Hepatocyte (in vitro differentiated cells): Measurements from ENCODE around the gene RAP1GAP.
A peak's percentile ranks its signal among the peaks of the same experiment; 100 is the strongest.

Experiments used
- EZH2 ChIP-seq: fragments of 200-600 bp; sonication (generic); IDR thresholded peaks from 2 replicates; pipeline ENCODE4 v1.6.1; 2016; ENCODE audit warnings: antibody characterized with exemption, mild to moderate bottlenecking, borderline replicate concordance
- TF ChIP-seq, protein P1 (sequence below): fragments of 200-600 bp; sonication (generic); IDR thresholded peaks from 2 replicates; pipeline ENCODE4 v1.5.1; 2016; ENCODE audit warnings: antibody characterized with exemption, mild to moderate bottlenecking; ENCODE audit not compliant: poor library complexity

DNA sequence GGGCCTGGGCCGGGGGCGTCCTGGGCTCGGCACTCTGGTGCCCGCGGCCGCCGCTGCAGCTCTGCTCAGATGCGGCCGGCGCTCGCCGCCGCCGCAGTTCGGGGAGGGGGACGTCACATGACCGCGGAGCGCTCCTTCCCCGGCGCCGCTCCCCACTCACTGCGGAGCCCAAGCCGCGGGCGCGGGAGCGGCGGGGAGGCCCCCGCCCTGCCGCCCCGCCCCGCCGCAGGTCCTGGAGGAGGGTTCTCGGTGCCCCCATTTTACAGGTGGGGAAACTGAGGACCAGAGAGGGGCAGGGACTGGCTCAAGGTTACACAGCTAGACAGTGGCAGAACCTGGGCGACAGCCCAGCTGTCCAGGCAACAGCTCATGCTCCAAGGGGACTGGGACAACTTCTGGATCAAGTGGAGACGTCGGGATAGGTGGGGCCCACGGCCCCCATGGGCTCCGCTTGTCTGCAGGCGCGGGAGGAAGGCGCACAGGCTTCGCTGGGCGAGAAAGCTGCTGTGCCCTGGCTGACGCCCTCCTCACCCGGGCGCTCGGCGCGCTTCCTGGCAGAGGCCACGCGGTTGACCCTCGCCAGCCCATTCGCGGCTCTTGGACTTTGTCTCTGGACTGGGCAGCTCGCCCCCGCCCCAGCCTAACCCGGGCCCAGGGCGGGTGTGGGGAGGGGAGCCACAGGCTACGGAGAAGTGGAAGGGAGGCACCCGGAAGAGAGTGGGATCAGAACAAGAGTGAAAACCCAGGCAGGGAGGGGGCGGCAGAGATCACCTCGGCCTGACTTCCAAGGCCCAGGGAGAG lies at the start of gene RAP1GAP:
- TF ChIP-seq, protein P1, sequence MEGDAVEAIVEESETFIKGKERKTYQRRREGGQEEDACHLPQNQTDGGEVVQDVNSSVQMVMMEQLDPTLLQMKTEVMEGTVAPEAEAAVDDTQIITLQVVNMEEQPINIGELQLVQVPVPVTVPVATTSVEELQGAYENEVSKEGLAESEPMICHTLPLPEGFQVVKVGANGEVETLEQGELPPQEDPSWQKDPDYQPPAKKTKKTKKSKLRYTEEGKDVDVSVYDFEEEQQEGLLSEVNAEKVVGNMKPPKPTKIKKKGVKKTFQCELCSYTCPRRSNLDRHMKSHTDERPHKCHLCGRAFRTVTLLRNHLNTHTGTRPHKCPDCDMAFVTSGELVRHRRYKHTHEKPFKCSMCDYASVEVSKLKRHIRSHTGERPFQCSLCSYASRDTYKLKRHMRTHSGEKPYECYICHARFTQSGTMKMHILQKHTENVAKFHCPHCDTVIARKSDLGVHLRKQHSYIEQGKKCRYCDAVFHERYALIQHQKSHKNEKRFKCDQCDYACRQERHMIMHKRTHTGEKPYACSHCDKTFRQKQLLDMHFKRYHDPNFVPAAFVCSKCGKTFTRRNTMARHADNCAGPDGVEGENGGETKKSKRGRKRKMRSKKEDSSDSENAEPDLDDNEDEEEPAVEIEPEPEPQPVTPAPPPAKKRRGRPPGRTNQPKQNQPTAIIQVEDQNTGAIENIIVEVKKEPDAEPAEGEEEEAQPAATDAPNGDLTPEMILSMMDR: peak; percentile 16
- TF ChIP-seq EZH2: no peak
